Renal cortical epithelial cell (primary cell): ENCODE data around the gene DRC1. TPM values are rescaled to one million over a fixed set of nuclear protein-coding genes. Genes with fewer than 3 reads are reported as not detected.
"Not testable (repeated sequence)": the region's sequence is repeated elsewhere in the genome, so short reads cannot be mapped to it uniquely, and the experiment has no call there.

Source experiments
- DNase-seq: peaks from one replicate; pipeline ENCODE4 v3.0.0-alpha.2; 2011; ENCODE audit warnings: low read depth
- total RNA-seq: library from RNA; depleted of rRNA; stranded (reverse); fragments of >200 nt; gene quantifications from 2 replicates; pipeline ENCODE4 v1.2.3, GENCODE V29; 2014

The DRC1 gene
- 0.25 TPM in 1 of 2 replicates, not detected in the other for total RNA-seq

DNA sequence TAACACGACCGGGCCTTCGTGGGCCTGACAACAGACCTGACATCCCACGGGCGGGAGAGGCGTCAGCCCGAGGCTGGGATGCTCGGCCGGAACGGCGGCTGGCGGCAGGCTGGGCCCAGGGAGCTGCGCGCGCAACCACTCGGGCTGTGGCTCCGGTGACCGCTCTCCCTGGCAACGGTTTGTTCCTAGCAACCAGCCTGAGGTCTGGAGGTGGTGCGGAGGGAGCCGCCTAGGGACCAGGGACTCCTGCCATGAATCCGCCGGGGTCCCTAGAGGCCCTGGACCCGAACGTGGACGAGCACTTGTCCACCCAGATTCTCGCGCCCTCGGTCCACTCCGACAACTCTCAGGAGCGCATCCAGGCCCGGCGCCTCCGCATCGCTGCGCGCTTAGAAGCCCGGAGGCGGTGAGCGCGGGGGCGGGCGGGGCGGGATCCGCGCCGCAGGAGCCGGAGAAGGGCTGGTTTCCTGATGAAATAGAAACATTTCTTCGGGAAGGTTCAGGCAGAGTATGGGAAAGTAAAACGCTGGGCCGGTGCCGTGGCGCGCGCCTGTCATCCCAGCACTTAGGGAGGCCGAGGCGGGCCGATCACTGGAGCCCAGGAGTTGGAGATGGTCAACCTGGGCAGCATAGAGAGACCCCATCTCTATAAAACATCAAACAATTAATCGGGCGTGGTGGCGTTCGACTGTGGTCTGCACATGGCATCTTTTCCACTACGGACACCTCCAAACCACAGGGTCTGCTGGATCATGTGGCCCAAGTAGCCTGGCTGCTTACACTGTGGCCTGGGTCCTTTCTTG lies at the start of gene DRC1:
Gene DRC1, plus strand, starts transcription at position 182 of the 803 bp plus-strand sequence. Its CDS starts 70 bp downstream, at position 252.
- peak; percentile 65 for DNase-seq

DNA sequence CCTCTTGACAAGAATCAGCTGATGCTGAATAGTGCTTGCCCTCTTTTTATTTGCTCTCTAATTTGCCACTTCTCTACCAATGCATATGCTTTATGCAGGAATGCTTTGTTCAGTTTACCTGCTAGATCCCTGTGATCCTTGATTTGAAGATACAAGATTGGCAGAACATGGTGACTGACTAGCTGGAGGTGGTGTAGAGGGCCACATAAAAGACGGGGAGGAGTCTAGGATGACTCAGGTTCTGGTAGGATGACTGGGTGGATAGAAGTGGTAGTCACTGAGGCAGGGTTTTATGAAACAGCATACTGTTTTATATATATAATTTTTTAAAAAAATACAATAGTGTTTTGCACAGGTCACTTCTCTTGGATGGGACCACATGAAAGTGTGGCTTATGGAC lies 48.8 kb upstream of the DRC1 start:
- peak; percentile 71 for DNase-seq

DNA sequence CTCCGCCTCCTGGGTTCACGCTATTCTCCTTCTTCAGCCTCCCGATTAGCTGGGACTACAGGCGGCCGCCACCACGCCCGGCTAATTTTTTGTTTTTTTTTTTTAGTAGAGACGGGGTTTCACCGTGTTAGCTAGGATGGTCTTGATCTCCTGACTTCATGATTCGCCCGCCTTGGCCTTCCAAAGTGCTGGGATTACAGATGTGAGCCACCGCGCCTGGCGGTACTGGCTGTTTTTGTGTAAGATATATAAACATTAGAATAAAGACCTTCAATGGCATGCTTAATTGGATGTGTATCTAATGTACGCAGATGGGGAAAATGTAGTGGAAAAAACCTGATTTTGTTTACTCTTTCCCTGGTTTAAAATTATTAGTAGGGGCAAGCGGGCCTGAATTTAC lies 47.3 kb upstream of the DRC1 start:
- not testable (repeated sequence) for DNase-seq

GRCh38 chr2:26355038-26355995 lies 46.4 kb upstream of the DRC1 start:
- peak; percentile 98 for DNase-seq

- DNase-seq, result no peak
Measured at GRCh38 chr2:26356111-26356510, 45.6 kb upstream of the DRC1 start.

DNA sequence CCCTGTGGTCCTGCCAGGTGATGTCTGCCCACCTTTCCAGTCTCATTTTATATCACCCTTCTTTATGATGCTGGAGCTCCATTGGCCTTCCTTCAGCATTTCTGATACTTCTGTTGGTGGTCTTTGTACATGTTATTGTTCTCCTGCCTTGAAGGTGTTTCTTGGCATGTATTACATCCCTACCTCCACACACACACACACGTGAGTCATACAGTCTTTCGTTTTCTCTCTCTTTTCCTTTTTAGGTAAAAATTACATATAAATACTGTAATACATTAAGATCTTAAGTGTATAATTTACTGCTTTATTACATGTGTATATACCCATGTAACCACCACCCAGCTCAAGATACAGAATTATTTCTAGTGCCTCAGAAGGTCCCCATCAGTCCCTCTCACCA lies 44.9 kb upstream of the DRC1 start:
- DNase-seq, result no peak

DNA sequence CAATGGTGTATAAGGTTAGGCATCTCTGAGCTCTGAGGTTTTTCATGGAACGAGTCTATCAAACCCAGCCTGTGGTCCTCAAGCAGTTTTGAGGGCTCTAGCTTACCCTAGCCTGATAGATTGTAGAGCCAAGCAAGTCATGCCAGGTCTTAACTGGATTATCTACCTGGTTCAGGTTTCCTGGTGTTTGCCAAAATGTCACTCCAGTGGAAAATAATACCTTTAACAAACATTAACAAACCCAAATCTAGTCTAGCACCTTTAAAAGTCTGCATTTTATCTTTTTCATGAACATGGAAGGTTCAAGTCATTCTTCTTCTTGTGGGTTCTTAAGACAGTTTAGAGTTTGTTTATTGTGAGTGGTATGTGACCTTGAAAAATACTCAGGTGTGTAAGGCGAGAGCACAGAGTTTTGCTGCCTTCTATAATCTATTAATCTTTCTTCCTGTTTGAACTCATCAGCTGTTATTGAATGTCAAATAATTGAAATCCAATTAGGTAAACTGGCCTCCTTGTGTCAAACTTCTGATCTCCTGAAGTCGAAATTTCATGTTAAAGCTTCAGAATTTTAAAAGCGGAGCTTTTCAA lies 41.7 kb upstream of the DRC1 start:
- no peak for DNase-seq

DNA sequence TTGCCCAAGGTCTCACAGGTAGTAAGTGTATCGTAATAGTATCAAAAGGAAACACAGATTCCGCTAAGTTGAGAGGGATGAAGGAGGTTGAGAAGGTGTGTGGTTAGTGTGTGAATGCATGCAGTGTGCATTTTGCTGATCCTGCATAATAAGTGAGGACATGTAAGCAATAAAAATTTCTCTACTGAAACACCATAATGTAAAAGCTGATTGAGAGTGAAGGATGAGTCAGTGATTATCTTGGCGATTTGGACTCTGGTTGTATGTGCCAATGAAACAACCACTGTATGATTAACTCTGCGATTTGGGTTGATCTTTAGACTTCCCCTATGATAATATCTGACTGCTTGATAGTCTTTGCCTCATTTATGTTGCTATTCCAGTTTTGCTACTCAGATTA lies 38.4 kb upstream of the DRC1 start:
- DNase-seq, result peak; percentile 46

DNA sequence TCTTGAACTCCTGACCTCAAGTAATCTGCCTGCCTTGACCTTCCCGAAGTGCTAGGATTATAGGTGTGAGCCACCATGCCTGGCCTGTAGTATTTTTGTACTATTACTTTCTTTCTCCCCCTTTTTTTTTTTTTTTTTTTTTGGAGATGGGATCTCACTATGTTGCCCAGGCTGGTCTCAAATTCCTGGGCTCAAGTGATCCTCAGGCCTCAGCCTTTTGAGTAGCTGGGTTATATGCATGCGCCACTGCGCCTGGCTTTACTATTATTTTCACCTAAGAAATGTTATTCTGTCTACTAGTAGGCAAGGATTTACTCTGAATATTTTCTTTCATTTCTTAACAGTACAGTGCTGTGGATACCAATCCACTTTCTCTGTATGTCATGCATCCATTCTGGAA lies 37.8 kb upstream of the DRC1 start:
- no peak for DNase-seq

DNA sequence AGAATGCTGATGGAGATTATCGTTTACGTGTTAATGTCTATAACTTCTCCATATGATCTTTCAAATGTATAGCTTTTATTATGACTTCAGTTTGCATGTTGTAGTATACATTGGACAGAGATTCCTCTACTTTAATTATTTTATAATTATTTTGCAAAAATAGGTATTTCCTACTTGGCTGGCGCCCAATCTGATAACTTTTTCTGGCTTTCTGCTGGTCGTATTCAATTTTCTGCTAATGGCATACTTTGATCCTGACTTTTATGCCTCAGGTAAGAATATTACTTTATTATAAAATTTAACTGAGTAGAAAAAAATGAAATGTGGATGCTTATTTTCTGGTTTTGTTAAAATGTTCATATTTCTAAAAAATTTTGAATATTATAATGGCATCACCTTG lies 37.1 kb upstream of the DRC1 start:
- no peak for DNase-seq

- DNase-seq, result no peak
Measured at GRCh38 chr2:26366957-26367356, 34.8 kb upstream of the DRC1 start.

- not testable (repeated sequence) for DNase-seq
Measured at GRCh38 chr2:26369664-26370063, 32.1 kb upstream of the DRC1 start.

DNA sequence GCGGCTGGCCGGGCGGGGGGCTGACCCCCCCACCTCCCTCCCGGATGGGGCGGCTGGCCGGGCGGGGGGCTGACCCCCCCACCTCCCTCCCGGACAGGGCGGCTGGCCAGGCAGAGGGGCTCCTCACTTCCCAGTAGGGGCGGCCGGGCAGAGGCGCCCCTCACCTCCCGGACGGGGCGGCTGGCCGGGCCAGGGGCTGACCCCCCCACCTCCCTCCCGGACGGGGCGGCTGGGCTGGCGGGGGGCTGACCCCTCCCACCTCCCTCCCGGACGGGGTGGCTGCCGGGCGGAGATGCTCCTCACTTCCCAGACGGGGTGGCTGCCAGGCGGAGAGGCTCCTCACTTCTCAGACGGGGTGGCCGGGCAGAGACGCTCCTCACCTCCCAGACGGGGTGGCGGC lies 30.8 kb upstream of the DRC1 start:
- DNase-seq, result not testable (repeated sequence)

- no peak for DNase-seq
Measured at GRCh38 chr2:26376799-26377198, 24.9 kb upstream of the DRC1 start.

DNA sequence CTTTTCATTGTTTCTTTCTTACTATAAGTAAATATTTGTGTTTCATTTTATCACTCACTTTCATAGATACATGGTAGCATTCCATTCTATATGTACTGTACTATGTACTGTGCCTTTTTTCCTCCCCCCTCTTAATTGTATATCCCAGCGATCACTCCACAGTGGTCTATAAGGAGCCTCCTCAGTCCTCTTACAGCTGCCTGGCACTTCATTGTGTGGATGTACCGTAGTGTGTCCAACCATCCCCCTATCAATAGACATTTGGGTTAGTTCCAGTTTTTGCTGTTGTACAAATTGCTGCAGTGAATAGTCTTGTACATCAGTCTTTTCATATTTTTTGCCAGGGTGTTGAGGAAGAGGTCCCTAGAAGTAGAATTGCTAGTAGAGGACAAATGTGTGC lies 21.4 kb upstream of the DRC1 start:
- no peak for DNase-seq

- DNase-seq, result no peak
Measured at GRCh38 chr2:26382564-26382963, 19.2 kb upstream of the DRC1 start.

DNA sequence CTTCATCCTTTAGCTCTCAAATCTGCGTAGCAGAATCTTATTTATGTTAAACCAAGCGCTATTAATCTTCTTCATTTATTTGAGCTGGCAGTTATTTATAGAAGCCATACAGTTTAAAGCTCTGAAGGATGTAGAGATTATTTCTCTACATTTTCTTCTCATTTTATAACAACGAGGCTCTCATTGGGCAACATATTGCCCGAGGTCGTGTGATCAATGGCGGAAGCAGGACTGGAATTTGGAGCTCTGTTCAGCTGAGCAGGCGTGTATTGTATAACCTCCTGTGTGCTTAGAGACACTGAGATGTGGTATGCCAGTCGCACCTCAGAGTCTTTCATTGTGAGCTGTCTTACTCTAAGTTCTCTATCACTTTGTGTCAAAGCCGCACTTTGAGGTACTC lies 17.5 kb upstream of the DRC1 start:
- no peak for DNase-seq

- no peak for DNase-seq
Measured at GRCh38 chr2:26384597-26384996, 17.1 kb upstream of the DRC1 start.

GRCh38 chr2:26387189-26387588 lies 14.5 kb upstream of the DRC1 start:
- no peak for DNase-seq

DNA sequence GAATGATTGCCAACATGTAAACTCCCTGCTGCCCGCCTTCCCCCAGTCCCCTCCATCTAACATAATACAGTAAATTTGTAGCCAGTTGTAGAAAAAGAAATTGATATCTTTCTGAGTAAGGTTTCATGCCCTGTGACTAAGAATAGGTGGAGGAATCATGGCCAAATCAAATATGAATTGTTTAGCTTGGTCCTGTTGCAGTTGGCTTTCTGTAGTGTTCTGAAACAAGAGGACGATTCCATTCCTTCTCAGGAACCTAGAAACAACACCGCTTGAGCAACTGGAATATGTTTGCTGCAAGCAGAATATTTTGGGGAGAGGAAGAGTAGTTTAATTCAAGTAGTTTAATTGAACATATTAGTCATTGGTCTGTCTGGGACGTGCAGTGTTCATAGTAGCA lies 7.0 kb upstream of the DRC1 start:
- DNase-seq, result no peak

GRCh38 chr2:26395394-26395793 lies 6.3 kb upstream of the DRC1 start:
- no peak for DNase-seq

DNA sequence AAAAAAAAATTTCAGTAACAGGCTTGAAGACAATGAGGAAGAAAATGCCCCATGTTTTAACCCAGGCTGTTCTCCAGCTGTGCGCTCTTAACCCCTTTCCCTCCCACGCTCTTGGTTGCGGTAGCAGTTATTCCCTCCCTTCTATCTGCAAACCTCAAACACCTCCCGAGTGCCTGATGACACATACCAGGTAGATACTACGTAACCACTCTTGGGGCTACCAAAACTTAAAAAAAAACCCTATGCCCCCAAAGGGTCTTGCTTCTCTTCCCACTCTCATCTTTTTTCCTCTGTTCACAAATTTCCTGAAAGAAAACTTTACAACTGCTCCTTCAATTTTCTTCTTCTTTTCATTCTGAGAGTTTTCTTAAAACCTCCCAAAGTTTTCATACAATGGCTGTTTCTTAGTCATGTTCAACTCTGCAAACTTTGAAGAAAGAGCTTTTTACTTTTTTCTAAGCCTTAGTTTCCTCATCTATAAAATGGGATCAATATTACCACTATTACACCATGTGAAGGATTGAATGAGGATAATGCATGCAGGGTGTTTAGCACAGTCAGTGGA lies 4.9 kb upstream of the DRC1 start:
- no peak for DNase-seq
